Natural killer cell treated with Interleukin-12 subunit alpha and Interleukin-12 subunit beta and Interleukin-15 and Interleukin-18, amount 100 ng/mL, for 72 hours (primary cell): ENCODE results near the gene AUTS2. TPM values are rescaled to one million over a fixed set of nuclear protein-coding genes. Genes with fewer than 3 reads are reported as not detected.

ENCODE experiments used
- ATAC-seq, 2 donors: fragments of 150-1000 bp; cut with Tn5 transposase in 1 of 2; sonication (Bioruptor Pico), chemical (Tn5 transposase) in 1 of 2; 2 replicates each; pipeline ENCODE4 v1.10.0; 2021
- DNase-seq: peaks from one replicate; pipeline ENCODE4 v3.0.0; 2022; ENCODE audit warnings: low spot score
- H3K27ac Mint-ChIP-seq, 2 donors: 1 replicate in 1 of 2; 2 replicates in 1 of 2; pipeline ENCODE4 v1.8.0; 2022; ENCODE audit warnings: mixed read lengths in 2 of 2, mild to moderate bottlenecking in 1 of 2, moderate library complexity in 1 of 2
- H3K27me3 Mint-ChIP-seq, 2 donors: 1 replicate in 1 of 2; 2 replicates in 1 of 2; pipeline ENCODE4 v1.8.0; 2022; ENCODE audit warnings: mixed read lengths in 2 of 2
- H3K36me3 Mint-ChIP-seq: one replicate; pipeline ENCODE4 v1.8.0; 2022; ENCODE audit warnings: mixed read lengths
- H3K4me1 Mint-ChIP-seq, 2 donors: 1 replicate in 1 of 2; 2 replicates in 1 of 2; pipeline ENCODE4 v1.8.0; 2022; ENCODE audit warnings: low read depth in 2 of 2, mixed read lengths in 2 of 2, mild to moderate bottlenecking in 1 of 2
- H3K4me3 Mint-ChIP-seq: one replicate; pipeline ENCODE4 v1.8.0; 2022; ENCODE audit warnings: mixed read lengths
- H3K9me3 Mint-ChIP-seq: 2 replicates; pipeline ENCODE4 v1.8.0; 2022; ENCODE audit warnings: mixed read lengths
- total RNA-seq, 2 donors: library from RNA; stranded (reverse); gene quantifications; one replicate each; pipeline ENCODE4 v1.2.3, GENCODE V29; 2022

The AUTS2 gene
- total RNA-seq, 2 donors from 2014 or later, result 14.3 to 43.0 TPM

DNA sequence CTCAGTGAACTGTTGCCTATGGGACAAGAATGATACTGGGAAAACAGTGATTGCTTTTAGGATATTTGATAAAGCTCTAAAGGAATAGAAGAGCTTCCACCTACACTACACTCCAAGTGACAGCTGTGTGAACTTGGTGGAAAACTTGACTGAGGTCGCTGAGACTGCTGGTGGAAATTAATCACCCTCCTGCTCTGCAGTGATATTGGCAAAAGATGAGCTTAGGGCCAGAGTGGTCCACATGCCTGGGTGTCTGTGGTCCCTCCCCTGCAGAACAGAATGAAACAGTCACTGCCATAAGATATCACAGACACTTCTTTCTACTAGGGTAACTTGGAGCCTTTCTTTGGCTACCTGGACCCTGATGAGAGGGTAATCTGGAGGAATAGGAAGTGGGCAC, 1151.6 kb downstream of the AUTS2 start:
- DNase-seq (no peak), ATAC-seq (no peak)
- Mint-ChIP-seq H3K4me1 (peaks cover 37 to 43% of the 10 kb centered on the region in 2 donors), H3K9me3 (no peaks in the 10 kb centered on the region), H3K27me3 (no peaks in the 10 kb centered on the region), H3K36me3 (no peaks in the 10 kb centered on the region), H3K4me3 (no peak overlapping the region), H3K27ac (peak overlapping the region in 1 of 2 donors; percentile 75)

DNA sequence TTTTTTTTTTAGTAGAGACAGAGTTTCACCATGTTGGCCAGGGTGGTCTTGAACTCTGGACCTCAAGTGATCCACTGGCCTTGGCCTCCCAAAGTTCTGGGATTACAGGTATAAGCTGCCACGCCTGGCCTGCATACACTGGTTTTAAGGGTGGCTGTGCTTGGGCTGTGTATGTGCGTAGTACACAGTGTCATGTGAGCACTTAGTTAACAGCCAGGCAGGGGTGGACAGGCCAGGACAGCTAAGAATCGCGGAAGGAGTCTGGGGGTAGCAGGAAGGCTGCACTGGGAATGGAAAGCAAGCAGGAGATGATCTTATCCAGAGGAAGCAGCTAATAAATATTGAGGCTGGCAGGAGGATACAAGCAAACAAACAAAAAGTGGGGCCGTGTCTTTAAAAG, 1153.6 kb downstream of the AUTS2 start:
- Mint-ChIP-seq H3K27ac (peak overlapping the region in 1 of 2 donors; percentile 4), H3K36me3 (no peaks in the 10 kb centered on the region), H3K27me3 (no peaks in the 10 kb centered on the region), H3K9me3 (no peaks in the 10 kb centered on the region), H3K4me3 (no peak overlapping the region), H3K4me1 (peaks cover 42 to 43% of the 10 kb centered on the region in 2 donors)
- ATAC-seq (no peak), DNase-seq (no peak)

DNA sequence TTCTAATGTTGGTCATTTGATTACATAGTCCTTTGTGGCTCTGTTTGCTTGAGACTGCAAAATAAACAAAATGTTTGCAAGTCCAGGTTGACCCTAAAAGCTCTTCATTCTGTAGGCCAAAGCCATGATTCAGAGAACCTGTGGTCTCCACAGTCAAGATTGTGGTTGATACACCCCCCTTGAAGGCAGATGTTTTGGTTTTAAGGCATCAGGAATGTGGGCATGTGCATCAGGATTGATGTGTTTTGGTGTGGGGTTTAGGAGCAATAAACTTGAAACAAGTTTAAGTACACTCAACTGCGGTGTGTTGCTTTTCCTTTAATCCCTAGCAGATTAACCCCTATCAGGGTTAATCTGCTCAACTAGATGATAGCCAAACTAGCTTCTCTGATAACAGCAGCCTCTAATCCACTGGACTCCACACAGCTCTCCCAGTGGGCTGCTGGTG, 1154.5 kb downstream of the AUTS2 start:
- Mint-ChIP-seq H3K4me3 (no peak overlapping the region), H3K9me3 (no peaks in the 10 kb centered on the region), H3K4me1 (peaks cover 42 to 46% of the 10 kb centered on the region in 2 donors), H3K27me3 (no peaks in the 10 kb centered on the region), H3K27ac (peak overlapping the region in 1 of 2 donors; percentile 22), H3K36me3 (no peaks in the 10 kb centered on the region)
- ATAC-seq, result no peak
- no peak for DNase-seq

DNA sequence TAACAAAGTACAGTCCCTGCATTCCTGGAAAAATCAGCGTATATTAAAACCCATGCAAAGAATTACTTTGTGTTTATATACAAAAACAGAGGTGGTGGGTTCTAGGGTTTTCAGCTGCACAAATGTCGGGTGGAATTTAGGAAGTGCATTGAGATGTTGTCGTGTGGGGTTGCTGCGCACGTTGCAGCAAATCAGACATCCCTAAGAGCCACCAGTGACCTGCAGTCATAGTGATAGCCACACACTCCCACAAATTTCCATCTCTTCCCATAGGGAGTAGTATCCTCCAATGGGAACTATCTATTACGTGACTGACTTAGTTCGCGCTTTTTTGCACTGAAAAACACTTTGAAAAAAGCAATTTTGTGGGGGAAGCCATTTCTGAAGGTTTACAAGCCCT, 1158.5 kb downstream of the AUTS2 start:
- no peak overlapping the region for H3K27ac Mint-ChIP-seq
- DNase-seq (no peak), ATAC-seq (no peak)
- H3K4me3 Mint-ChIP-seq, result no peak overlapping the region
- no peaks in the 10 kb centered on the region for H3K36me3 Mint-ChIP-seq
- H3K9me3 Mint-ChIP-seq, result no peaks in the 10 kb centered on the region
- H3K27me3 Mint-ChIP-seq, result no peaks in the 10 kb centered on the region
- H3K4me1 Mint-ChIP-seq, result peaks cover 42 to 55% of the 10 kb centered on the region in 2 donors

DNA sequence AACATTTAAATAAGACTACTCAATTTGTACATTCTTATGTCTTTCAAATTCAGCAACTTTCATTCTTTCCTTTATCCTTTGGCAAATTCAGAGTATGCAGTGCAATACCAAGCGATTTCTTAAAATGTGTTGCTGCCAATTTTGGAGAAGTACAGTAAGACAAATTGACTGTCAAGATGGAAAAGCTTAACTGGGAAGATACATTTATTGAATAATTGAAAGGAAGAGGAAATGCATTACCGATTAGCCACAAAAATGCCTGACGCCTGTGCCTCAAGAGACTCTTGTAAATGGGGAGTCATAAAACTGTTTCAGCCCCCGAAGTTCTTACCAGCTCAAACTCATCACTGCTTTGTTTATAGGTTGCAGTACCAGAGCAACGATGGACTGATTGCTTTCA, 1160.4 kb downstream of the AUTS2 start:
- peaks cover 34 to 46% of the 10 kb centered on the region in 2 donors for H3K4me1 Mint-ChIP-seq
- no peaks in the 10 kb centered on the region for H3K9me3 Mint-ChIP-seq
- no peaks in the 10 kb centered on the region for H3K27me3 Mint-ChIP-seq
- no peaks in the 10 kb centered on the region for H3K36me3 Mint-ChIP-seq
- peak overlapping the region; percentile 18 for H3K4me3 Mint-ChIP-seq
- ATAC-seq (no peak), DNase-seq (no peak)
- peak overlapping the region in 1 of 2 donors; percentile 53 for H3K27ac Mint-ChIP-seq

DNA sequence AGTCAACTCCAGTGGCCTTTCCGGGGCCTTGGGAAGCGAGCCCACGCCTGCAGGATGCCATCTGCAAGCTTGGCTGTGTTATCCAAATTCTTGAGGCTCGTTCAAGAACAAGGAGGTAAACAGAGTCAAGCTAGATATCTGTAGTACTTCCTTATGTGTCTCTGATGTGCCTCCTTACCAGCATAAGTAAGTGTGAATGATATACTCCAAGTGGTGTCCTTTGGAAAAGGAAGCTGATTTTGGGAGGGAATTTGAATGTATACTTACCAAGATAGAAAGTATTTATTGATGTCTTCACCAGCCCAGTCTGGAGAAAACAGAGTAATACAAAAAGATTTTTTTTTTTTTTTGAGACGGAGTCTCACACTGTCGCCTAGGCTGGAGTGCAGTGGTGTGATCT, 1161.4 kb downstream of the AUTS2 start:
- DNase-seq (no peak), ATAC-seq (no peak)
- Mint-ChIP-seq H3K27me3 (no peaks in the 10 kb centered on the region), H3K4me3 (no peak overlapping the region), H3K4me1 (peaks cover 38 to 50% of the 10 kb centered on the region in 2 donors), H3K36me3 (no peaks in the 10 kb centered on the region), H3K27ac (peak overlapping the region in 1 of 2 donors; percentile 53), H3K9me3 (no peaks in the 10 kb centered on the region)

DNA sequence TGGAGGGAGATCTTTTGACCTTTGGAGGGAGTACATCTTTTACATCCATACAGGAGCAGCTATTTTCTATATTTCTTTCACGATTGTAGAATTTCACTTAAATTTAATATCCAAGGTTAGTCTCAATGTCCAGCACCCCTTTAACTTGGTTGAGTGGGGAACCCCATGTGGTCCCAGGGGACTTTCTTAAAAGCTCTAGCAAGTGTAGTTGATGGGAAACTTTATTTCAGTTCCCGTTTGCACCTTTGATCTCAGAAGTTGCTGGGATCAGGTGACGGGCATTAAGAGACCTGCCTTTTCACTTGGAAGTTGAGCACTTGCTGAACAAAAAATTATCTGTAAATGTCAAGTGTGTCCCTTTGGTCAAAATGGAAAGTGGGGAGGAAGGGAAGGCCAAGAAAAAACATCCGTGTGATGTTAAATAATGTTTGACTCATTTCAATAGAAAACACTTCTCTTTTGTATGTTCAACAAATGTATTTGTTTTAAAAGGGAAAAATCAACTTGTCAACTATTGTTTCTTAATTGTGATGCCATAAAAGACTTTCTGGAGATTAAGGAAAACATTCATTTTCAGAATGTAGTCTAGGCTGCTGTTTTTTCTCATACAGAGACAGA, 1163.5 kb downstream of the AUTS2 start:
- ATAC-seq, result no peak
- H3K4me1 Mint-ChIP-seq, result peaks cover 37 to 54% of the 10 kb centered on the region in 2 donors

DNA sequence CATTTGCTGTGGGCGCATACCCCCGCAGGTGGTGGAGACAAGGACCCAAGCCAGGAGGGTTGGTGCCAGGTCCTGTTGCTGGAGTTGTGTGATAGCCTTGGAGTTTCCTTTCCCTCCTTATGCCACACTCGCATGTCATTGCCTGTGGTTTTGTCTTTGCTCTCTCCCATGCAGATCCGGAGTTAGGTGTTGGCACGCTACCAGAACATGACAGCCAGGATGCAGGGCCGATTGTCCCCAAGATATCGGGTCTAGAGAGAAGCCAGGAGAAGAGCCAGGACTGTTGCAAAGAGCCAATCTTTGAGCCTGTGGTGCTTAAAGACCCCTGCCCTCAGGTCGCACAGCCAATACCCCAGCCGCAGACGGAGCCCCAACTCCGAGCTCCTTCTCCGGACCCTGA, 1164.4 kb downstream of the AUTS2 start:
- Mint-ChIP-seq H3K36me3 (no peaks in the 10 kb centered on the region), H3K4me3 (peak overlapping the region; percentile 27), H3K27me3 (no peaks in the 10 kb centered on the region), H3K9me3 (no peaks in the 10 kb centered on the region), H3K4me1 (peaks cover 37 to 51% of the 10 kb centered on the region in 2 donors), H3K27ac (peak overlapping the region; percentile 60 to 94)
- DNase-seq (no peak), ATAC-seq (no peak)

More for the DNA sequence above, 1163.5 kb downstream of the AUTS2 start:
- H3K27ac Mint-ChIP-seq, result peak overlapping the region; percentile 60 to 94
- H3K36me3 Mint-ChIP-seq, result no peaks in the 10 kb centered on the region
- no peak for DNase-seq
- H3K27me3 Mint-ChIP-seq, result no peaks in the 10 kb centered on the region
- peak overlapping the region; percentile 17 for H3K4me3 Mint-ChIP-seq
- no peaks in the 10 kb centered on the region for H3K9me3 Mint-ChIP-seq

DNA sequence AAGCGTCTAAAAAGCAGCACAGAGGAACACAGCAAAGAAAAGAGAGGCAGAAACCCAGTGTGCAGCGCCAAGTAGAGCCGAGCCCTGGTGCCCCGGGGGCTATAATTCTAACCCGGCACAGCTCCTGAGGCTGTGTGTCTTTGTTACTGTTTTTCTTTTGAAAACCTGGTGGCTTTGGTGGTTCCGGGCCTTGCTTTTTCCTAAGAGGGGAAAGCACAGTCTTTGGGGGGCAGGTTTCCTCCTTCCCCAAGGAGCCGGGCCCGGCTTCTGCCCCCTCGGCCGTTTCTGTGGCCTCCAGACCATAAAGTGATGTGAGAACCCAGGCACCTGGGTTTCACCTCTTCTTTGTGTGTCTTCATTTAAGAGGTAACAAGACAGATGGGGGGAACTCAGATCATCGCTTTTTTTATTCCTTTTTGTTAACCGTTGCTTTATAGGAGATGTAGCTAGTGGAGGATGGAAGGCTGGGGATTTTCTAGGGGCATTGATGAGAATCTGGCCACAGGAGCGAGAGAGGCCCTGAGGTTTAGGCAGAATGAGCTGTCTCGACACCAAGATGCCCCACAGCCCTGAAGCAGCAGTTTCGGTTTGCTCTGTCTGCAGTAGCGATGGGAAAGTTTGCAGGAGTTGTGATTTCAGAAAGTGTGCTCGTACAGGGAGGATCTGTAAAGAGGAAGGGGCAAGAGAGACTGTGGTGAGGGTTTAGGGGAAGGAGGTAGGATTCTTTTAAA, 1165.9 kb downstream of the AUTS2 start:
- no peaks in the 10 kb centered on the region for H3K9me3 Mint-ChIP-seq
- no peaks in the 10 kb centered on the region for H3K36me3 Mint-ChIP-seq
- peak overlapping the region; percentile 60 to 94 for H3K27ac Mint-ChIP-seq
- no peaks in the 10 kb centered on the region for H3K27me3 Mint-ChIP-seq
- peak; percentile 69 for DNase-seq
- peak overlapping the region; percentile 73 for H3K4me3 Mint-ChIP-seq
- H3K4me1 Mint-ChIP-seq, result peaks cover 27 to 47% of the 10 kb centered on the region in 2 donors
- peak; percentile 86 to 96 for ATAC-seq

DNA sequence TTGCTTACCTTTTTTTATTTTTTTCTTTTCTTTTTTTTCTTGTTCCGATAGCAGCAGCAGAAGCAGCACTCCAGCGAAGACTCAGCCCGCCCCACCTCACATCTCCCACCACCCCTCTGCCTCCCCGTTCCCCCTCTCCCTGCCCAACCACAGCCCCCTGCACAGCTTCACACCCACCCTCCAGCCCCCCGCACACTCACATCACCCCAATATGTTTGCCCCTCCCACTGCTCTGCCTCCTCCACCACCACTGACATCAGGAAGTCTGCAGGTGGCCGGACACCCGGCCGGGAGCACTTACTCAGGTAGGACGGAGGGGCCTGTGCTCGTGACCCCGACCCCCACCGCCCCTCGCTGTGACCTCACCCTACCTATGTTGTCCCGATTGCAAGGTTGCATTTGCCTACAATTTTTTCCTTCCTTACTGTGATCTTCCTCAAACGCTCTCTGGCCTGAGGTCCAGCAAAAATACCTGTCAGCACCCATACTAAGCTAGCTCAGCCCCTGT, 1166.5 kb downstream of the AUTS2 start:
- ATAC-seq, result peak in 1 of 2 donors; percentile 15
- H3K36me3 Mint-ChIP-seq, result no peaks in the 10 kb centered on the region
- H3K4me3 Mint-ChIP-seq, result peak overlapping the region; percentile 73

DNA sequence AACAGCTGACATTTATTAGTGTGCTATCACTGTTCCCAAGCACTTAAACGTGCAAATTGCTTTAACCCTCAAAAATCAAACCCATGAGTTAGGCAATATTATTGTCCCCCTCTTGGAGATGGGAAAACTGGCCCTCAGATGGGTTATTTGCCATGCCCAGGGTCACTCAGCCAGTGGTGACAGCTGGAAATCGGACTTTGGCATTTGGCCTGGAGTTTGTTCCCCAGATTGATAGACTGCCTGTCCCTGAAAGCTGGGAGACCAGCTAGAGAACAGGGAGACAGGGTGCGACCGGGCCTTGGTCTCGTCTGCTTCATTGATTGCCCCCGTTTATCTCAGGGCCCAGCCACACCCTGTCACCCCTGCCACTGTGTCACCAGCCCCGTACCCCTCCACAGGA, 1167.4 kb downstream of the AUTS2 start:
- Mint-ChIP-seq H3K4me3 (no peak overlapping the region), H3K27me3 (no peaks in the 10 kb centered on the region), H3K27ac (peak overlapping the region; percentile 60 to 94), H3K36me3 (no peaks in the 10 kb centered on the region), H3K4me1 (peaks cover 27 to 39% of the 10 kb centered on the region in 2 donors), H3K9me3 (no peaks in the 10 kb centered on the region)
- DNase-seq (no peak), ATAC-seq (no peak)

More for the DNA sequence above, 1166.5 kb downstream of the AUTS2 start:
- DNase-seq, result no peak
- H3K4me1 Mint-ChIP-seq, result peaks cover 27 to 42% of the 10 kb centered on the region in 2 donors
- no peaks in the 10 kb centered on the region for H3K27me3 Mint-ChIP-seq
- no peaks in the 10 kb centered on the region for H3K9me3 Mint-ChIP-seq
- peak overlapping the region; percentile 60 to 94 for H3K27ac Mint-ChIP-seq

DNA sequence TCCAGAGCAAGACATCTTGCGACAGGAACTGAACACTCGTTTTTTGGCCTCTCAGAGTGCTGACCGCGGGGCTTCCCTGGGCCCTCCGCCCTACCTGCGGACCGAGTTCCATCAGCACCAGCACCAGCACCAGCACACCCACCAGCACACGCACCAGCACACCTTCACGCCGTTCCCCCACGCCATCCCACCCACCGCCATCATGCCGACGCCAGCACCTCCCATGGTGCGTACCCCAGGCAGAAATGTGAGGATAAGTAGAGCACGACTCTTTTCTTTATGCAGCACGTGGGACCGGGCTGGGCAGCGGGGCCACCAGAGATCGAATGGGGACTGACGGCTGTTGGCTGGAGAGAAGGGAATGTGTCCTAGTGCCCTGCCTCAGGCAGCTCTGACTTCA, 1167.8 kb downstream of the AUTS2 start:
- DNase-seq (no peak), ATAC-seq (no peak)
- no peaks in the 10 kb centered on the region for H3K9me3 Mint-ChIP-seq
- H3K27me3 Mint-ChIP-seq, result no peaks in the 10 kb centered on the region
- no peak overlapping the region for H3K4me3 Mint-ChIP-seq
- H3K27ac Mint-ChIP-seq, result peak overlapping the region in 1 of 2 donors; percentile 72
- H3K36me3 Mint-ChIP-seq, result no peaks in the 10 kb centered on the region
- H3K4me1 Mint-ChIP-seq, result peaks cover 27 to 35% of the 10 kb centered on the region in 2 donors

DNA sequence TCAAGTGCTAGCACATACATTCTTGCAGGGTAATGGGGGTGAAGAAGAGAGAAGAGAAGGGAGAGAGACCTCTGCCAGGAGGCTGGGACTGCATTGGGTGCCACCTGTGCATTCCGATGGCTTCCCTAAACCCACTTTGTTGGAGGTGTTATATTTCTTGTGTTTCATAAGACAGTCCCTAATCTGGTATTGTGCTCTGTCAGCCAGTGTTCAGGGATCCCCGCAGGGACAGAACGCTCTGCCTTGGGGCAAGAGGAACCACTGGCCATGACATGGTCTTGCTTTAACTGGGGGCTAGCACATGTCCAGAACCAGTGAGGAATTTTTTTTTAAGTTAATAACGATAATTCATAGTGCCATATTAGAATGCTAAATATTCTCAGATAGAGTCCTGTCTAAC, 1168.4 kb downstream of the AUTS2 start:
- peaks cover 22 to 31% of the 10 kb centered on the region in 2 donors for H3K4me1 Mint-ChIP-seq
- H3K9me3 Mint-ChIP-seq, result no peaks in the 10 kb centered on the region
- H3K4me3 Mint-ChIP-seq, result no peak overlapping the region
- DNase-seq (no peak), ATAC-seq (no peak)
- H3K36me3 Mint-ChIP-seq, result no peaks in the 10 kb centered on the region
- peak overlapping the region in 1 of 2 donors; percentile 72 for H3K27ac Mint-ChIP-seq
- H3K27me3 Mint-ChIP-seq, result no peaks in the 10 kb centered on the region

DNA sequence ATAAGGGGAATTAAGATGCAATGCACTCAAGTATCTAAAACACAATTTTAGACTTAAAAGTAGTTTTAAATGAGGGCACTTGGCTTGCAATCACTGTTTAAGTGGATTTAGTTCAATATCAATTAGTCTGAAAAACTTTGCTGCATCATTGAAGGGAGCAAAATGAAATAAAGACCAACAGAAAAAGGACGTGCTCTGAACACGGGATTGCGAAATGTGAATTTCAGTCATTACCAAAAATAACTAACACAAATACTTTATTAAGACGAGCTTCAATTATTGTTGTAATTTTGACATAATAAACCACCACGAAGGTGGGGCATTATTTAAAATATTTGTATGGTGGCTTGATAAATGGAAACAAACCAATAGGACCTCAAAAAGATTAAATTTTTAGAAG, 1171.9 kb downstream of the AUTS2 start:
- Mint-ChIP-seq H3K27ac (no peak overlapping the region), H3K36me3 (peaks cover 16% of the 10 kb centered on the region)
- DNase-seq, result no peak

More for the DNA sequence above, 1171.9 kb downstream of the AUTS2 start:
- ATAC-seq, result no peak
- Mint-ChIP-seq H3K4me1 (peaks cover 1 to 12% of the 10 kb centered on the region in 2 donors), H3K9me3 (no peaks in the 10 kb centered on the region), H3K4me3 (no peak overlapping the region), H3K27me3 (no peaks in the 10 kb centered on the region)
